NCI-H774 (cell line): Measurements from ENCODE around the gene TTLL7.
A peak's percentile ranks its signal among the peaks of the same experiment; 100 is the strongest.

ENCODE experiments used
- DNase-seq: peaks from one replicate; lab custom pipeline; 2025; lab: John Stamatoyannopoulos, UW

TTLL7 gene

GRCh38 chr1:83998498-83999315 lies at the start of gene TTLL7:
TTLL7 (minus strand) TSS chr1:83999132; CDS start chr1:83952211, 46,921 bp downstream.
- DNase-seq: peak; percentile 89

- no peak for DNase-seq
Observed at GRCh38 chr1:84042461-84042860, 43.5 kb upstream of the TTLL7 start.

GRCh38 chr1:84037758-84038611 lies 39.1 kb upstream of the TTLL7 start:
- no peak for DNase-seq

- no peak for DNase-seq
Observed at GRCh38 chr1:84031802-84032327, 32.9 kb upstream of the TTLL7 start.

GRCh38 chr1:84027368-84027767 lies 28.4 kb upstream of the TTLL7 start:
- no peak for DNase-seq

- no peak for DNase-seq
Observed at GRCh38 chr1:84025966-84026365, 27.0 kb upstream of the TTLL7 start.

GRCh38 chr1:84021822-84022221 lies 22.9 kb upstream of the TTLL7 start:
- no peak for DNase-seq

- DNase-seq: peak; percentile 51
Observed at GRCh38 chr1:84020151-84020550, 21.2 kb upstream of the TTLL7 start.

- no peak for DNase-seq
Observed at GRCh38 chr1:84019217-84019616, 20.3 kb upstream of the TTLL7 start.

- no peak for DNase-seq
Observed at GRCh38 chr1:84013708-84014107, 14.8 kb upstream of the TTLL7 start.

GRCh38 chr1:84012018-84012417 lies 13.1 kb upstream of the TTLL7 start:
- DNase-seq: no peak

- DNase-seq: no peak
Observed at GRCh38 chr1:84010136-84010535, 11.2 kb upstream of the TTLL7 start.

- no peak for DNase-seq
Observed at GRCh38 chr1:84008631-84009030, 9.7 kb upstream of the TTLL7 start.

- no peak for DNase-seq
Observed at GRCh38 chr1:84006591-84006990, 7.7 kb upstream of the TTLL7 start.

- no peak for DNase-seq
Observed at GRCh38 chr1:84001501-84001900, 2.6 kb upstream of the TTLL7 start.

- no peak for DNase-seq
Observed at GRCh38 chr1:84000954-84001495, 2.1 kb upstream of the TTLL7 start.

GRCh38 chr1:84000196-84000885 lies 1.4 kb upstream of the TTLL7 start:
- DNase-seq: no peak

GRCh38 chr1:83999316-83999819 lies 436 bp upstream of the TTLL7 start:
- DNase-seq: peak; percentile 89

- DNase-seq: no peak
Observed at GRCh38 chr1:83998205-83998497, 781 bp downstream of the TTLL7 start.

GRCh38 chr1:83997631-83998030 lies 1.3 kb downstream of the TTLL7 start:
- no peak for DNase-seq

GRCh38 chr1:83996621-83997020 lies 2.3 kb downstream of the TTLL7 start:
- DNase-seq: no peak

GRCh38 chr1:83996191-83996590 lies 2.7 kb downstream of the TTLL7 start:
- no peak for DNase-seq
